Brain microvascular endothelial cell (primary cell): ENCODE results near the gene PHGDH.

Experiments
- DNase-seq: peaks from one replicate; pipeline ENCODE4 v3.0.0-alpha.2; 2020
- H3K27ac ChIP-seq: fragments of 250-450 bp; sonication (Bioruptor Pico); 2 replicates; pipeline ENCODE4 v1.5.1; 2020; ENCODE audit warnings: mild to moderate bottlenecking, moderate library complexity
- H3K27me3 ChIP-seq: fragments of 250-450 bp; sonication (Bioruptor Pico); replicated peaks from 2 replicates; pipeline ENCODE4 v1.5.1; 2020; ENCODE audit warnings: mild to moderate bottlenecking
- H3K36me3 ChIP-seq: fragments of 250-450 bp; sonication (Bioruptor Pico); replicated peaks from 2 replicates; pipeline ENCODE4 v1.5.1; 2020; ENCODE audit warnings: mild to moderate bottlenecking
- H3K4me3 ChIP-seq: 2 replicates; pipeline ENCODE4 v1.5.1; 2011; ENCODE audit warnings: low read depth, mild to moderate bottlenecking, control low read depth, low read length, moderate library complexity
- CTCF ChIP-seq: IDR thresholded peaks from 2 replicates; pipeline ENCODE4 v1.5.1; 2011; ENCODE audit warnings: low read depth, mild to moderate bottlenecking, moderate library complexity, low read length, control low read depth, inconsistent platforms; ENCODE audit errors: missing control alignments
- in situ Hi-C: cut with HindIII; loops from 2 replicates; pipeline ENCODE4 v1.10.0; 2017; ENCODE audit warnings: low sequenced_read_pairs, low pct_ligation_motif_present

The PHGDH gene

GRCh38 chr1:119758584-119758983, 46.9 kb downstream of the PHGDH start:
- no peak for TF ChIP-seq CTCF
- no peak overlapping the region for H3K4me3 ChIP-seq
- DNase-seq: no peak
- no peaks in the 10 kb centered on the region for H3K36me3 ChIP-seq
- in situ Hi-C loops: no loop called here
- H3K27me3 ChIP-seq: no peaks in the 10 kb centered on the region
- H3K27ac ChIP-seq: no peak overlapping the region

GRCh38 chr1:119762409-119762808, 50.7 kb downstream of the PHGDH start:
- no peak for TF ChIP-seq CTCF
- H3K27me3 ChIP-seq: peaks cover 6% of the 10 kb centered on the region
- H3K4me3 ChIP-seq: no peak overlapping the region
- no peaks in the 10 kb centered on the region for H3K36me3 ChIP-seq
- DNase-seq: no peak
- H3K27ac ChIP-seq: no peak overlapping the region
- in situ Hi-C loops: no loop called here

GRCh38 chr1:119762953-119763352, 51.2 kb downstream of the PHGDH start:
- TF ChIP-seq CTCF: no peak
- Histone ChIP-seq H3K27ac (no peak overlapping the region), H3K4me3 (no peak overlapping the region), H3K27me3 (peaks cover 7% of the 10 kb centered on the region), H3K36me3 (no peaks in the 10 kb centered on the region)
- in situ Hi-C loops: no loop called here
- DNase-seq: no peak

- no peak overlapping the region for H3K4me3 ChIP-seq
- H3K36me3 ChIP-seq: no peaks in the 10 kb centered on the region
- in situ Hi-C loops: no loop called here
- peaks cover 7% of the 10 kb centered on the region for H3K27me3 ChIP-seq
- no peak for TF ChIP-seq CTCF
- no peak for DNase-seq
- H3K27ac ChIP-seq: no peak overlapping the region
Observed at GRCh38 chr1:119764220-119764619, 52.5 kb downstream of the PHGDH start.

- no peaks in the 10 kb centered on the region for H3K36me3 ChIP-seq
- no peak overlapping the region for H3K27ac ChIP-seq
- no peak for DNase-seq
- TF ChIP-seq CTCF: no peak
- peaks cover 12% of the 10 kb centered on the region for H3K27me3 ChIP-seq
- in situ Hi-C loops: no loop called here
- H3K4me3 ChIP-seq: no peak overlapping the region
Observed at GRCh38 chr1:119766374-119766794, 54.6 kb downstream of the PHGDH start.

GRCh38 chr1:119767486-119767885, 55.8 kb downstream of the PHGDH start:
- H3K36me3 ChIP-seq: no peaks in the 10 kb centered on the region
- no peak overlapping the region for H3K4me3 ChIP-seq
- H3K27me3 ChIP-seq: peaks cover 14% of the 10 kb centered on the region
- no peak for TF ChIP-seq CTCF
- in situ Hi-C loops: no loop called here
- H3K27ac ChIP-seq: no peak overlapping the region
- DNase-seq: no peak
